PC-3 (cell line): ENCODE data around the gene UBE3C.

Experiments
- EZH2 ChIP-seq: fragments of 300-600 bp; sonication (generic); IDR thresholded peaks from one replicate; pipeline ENCODE4 v1.6.1; 2017; ENCODE audit warnings: antibody characterized with exemption, mild to moderate bottlenecking, low read length; ENCODE audit not compliant: unreplicated experiment
- TF ChIP-seq, protein P1 (sequence below): fragments of 300-600 bp; sonication (generic); conservative IDR thresholded peaks from 2 replicates; pipeline ENCODE4 v1.5.1; 2017; ENCODE audit warnings: antibody characterized with exemption, low read depth, mild to moderate bottlenecking, low read length

DNA sequence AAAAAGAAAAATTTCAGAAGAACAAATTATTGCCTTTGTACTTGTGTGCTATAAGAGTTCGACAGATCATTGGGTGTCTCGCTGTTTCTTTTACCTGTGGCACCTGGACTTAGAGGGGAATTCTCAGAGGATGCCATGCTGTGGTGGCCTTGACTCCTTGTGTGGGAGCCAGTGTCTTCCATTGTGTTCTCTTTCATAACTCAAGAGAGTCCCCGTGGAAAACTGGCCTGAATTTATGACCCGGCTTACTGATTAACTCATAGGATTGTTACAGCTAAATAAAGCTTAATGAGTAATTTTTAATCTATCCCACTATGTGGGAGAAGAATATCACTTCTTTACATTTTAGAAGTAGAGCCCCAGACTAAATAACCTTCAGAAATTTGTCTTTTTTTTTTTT lies 54.5 kb downstream of the UBE3C start:
- TF ChIP-seq, protein P1, sequence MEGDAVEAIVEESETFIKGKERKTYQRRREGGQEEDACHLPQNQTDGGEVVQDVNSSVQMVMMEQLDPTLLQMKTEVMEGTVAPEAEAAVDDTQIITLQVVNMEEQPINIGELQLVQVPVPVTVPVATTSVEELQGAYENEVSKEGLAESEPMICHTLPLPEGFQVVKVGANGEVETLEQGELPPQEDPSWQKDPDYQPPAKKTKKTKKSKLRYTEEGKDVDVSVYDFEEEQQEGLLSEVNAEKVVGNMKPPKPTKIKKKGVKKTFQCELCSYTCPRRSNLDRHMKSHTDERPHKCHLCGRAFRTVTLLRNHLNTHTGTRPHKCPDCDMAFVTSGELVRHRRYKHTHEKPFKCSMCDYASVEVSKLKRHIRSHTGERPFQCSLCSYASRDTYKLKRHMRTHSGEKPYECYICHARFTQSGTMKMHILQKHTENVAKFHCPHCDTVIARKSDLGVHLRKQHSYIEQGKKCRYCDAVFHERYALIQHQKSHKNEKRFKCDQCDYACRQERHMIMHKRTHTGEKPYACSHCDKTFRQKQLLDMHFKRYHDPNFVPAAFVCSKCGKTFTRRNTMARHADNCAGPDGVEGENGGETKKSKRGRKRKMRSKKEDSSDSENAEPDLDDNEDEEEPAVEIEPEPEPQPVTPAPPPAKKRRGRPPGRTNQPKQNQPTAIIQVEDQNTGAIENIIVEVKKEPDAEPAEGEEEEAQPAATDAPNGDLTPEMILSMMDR = no peak
- no peak for TF ChIP-seq EZH2
